Measurements from ENCODE around the gene CCDC149. TPM values are rescaled to one million over a fixed set of nuclear protein-coding genes. Genes with fewer than 3 reads are reported as not detected.

Gene CCDC149
- total and polyA plus RNA-seq, 9 of the 15 experiments (the other 6 are each of a cell fraction or from before 2014, with no cell fraction given) = 0.04 to 0.18 TPM; not detected in 7

- DNase-seq (ENCODE audit: extremely low read depth in 1 of 4, low spot score in 3 of 4) (peak; percentile 37 to 52 (median 48)), ATAC-seq (peak; percentile 89), FAIRE-seq (no peak)
- H3K36me3 ChIP-seq (ENCODE audit: control insufficient read depth, insufficient read depth, low read length) = no peaks in the 10 kb centered on the region
- H3K9ac ChIP-seq (ENCODE audit: insufficient read depth in 1 of 2, low read depth in 2 of 2, low read length in 2 of 2) = peak within 1 kb of the TSS in 1 of 2 experiments; percentile 52; a peak in 2 of 4 replicates
- H4K20me1 ChIP-seq (replicated peaks; ENCODE audit: control insufficient read depth, insufficient read depth, low read length) = no peaks in the 10 kb centered on the region; the same call in 1 of the 2 replicates
- no peak within 1 kb of the TSS; the same call in 2 of the 3 replicates for H3K27ac ChIP-seq (ENCODE audit: extremely low read depth, low read depth, low read length)
- no peak within 1 kb of the TSS for H3K4me3 ChIP-seq
- ChIA-PET POLR2A (interaction anchor here (0.5 to 1.6 kb wide), 3 partner anchors 10 to 92 kb away, joined by 3 to 4 read pairs (median 3); no protein-coding TSS in a partner anchor), CTCF (ENCODE audit: low intra/inter-chr PET ratio) (no interaction called here)
- no TSS peak for BruUV-seq (replicated peaks)
- TF ChIP-seq FOXM1 (IDR thresholded peaks at IDR 0.05; ENCODE audit: low read depth) = no peak
- no peak for TF ChIP-seq FOXM1 (CRISPR knock-in tag; IDR thresholded peaks at IDR 0.05; ENCODE audit: low read depth)
- 0 out of 2 replicates have a peak, but pooled peaks have one; percentile 19 for TF ChIP-seq CREM (IDR thresholded peaks at IDR 0.05; ENCODE audit: low read depth)
- no peak for TF ChIP-seq ZNF124 (CRISPR knock-in tag; IDR thresholded peaks at IDR 0.05)
- no peak for TF ChIP-seq MITF (IDR thresholded peaks at IDR 0.05)
- no peaks in the 10 kb centered on the region for H3K9me1 ChIP-seq (ENCODE audit: control insufficient read depth, insufficient read depth, low read length)
- peaks cover 2 to 33% of the 10 kb centered on the region in 2 experiments; a peak in 4 of 5 replicates for H3K27me3 ChIP-seq (ENCODE audit: control insufficient read depth in 2 of 2, insufficient read depth in 2 of 2, low read length in 2 of 2)
- no peaks in the 10 kb centered on the region for H3K79me2 ChIP-seq (ENCODE audit: control insufficient read depth, insufficient read depth, low read length)
- H2AFZ ChIP-seq (ENCODE audit: low read depth, low read length) = peak within 1 kb of the TSS; percentile 70
- in situ Hi-C loops (cut with MboI) = no loop called here
- intact Hi-C loops (cut with micrococcal nuclease) = no loop called here
- H3K4me1 ChIP-seq (replicated peaks in 1 of 2; ENCODE audit: control insufficient read depth in 2 of 2, insufficient read depth in 2 of 2, low read length in 2 of 2) = peaks cover 17 to 19% of the 10 kb centered on the region in 2 experiments; a peak in 4 of 5 replicates
- peak within 1 kb of the TSS; percentile 61 for H3K4me2 ChIP-seq (ENCODE audit: insufficient read depth, low read length)
- 5% methylated on average over 21 of the region's 21 CpGs for WGBS (ENCODE audit: insufficient coverage, low coverage, missing lambda C conversion rate)
- H3K9me3 ChIP-seq (replicated peaks; ENCODE audit: control insufficient read depth, insufficient read depth, low read depth, low read length) = no peaks in the 10 kb centered on the region
These were observed 117.8 kb downstream of the CCDC149 start, which contains the start of gene SOD3 for GRCh38 chr4:24794916-24795665. Gene SOD3, plus strand, starts transcription at chr4:24795573. Its CDS starts 3,949 bp downstream, at chr4:24799522.
